Right lobe of liver (tissue), 6 donors: ENCODE data around the gene DAD1. TPM values are rescaled to one million over a fixed set of nuclear protein-coding genes. Genes with fewer than 3 reads are reported as not detected.
"Not testable (repeated sequence)": the region's sequence is repeated elsewhere in the genome, so short reads cannot be mapped to it uniquely, and the experiment has no call there.

Experiments
- ATAC-seq, 4 donors: fragments of 200-7000 bp; cut with Tn5 transposase; one replicate each; pipeline ENCODE4 v1.9.1; 2020; ENCODE audit warnings: mild to moderate bottlenecking in 4 of 4, moderate library complexity in 4 of 4
- DNase-seq, 3 donors: peaks; one replicate each; pipeline ENCODE4 v3.0.0-alpha.2; 2020
- H3K27ac ChIP-seq, 3 donors: fragments of 200-600 bp; one replicate each; pipeline ENCODE4 v1.8.0; 2022
- H3K27me3 ChIP-seq, 2 donors: fragments of 200-600 bp; one replicate each; pipeline ENCODE4 v1.8.0; 2022
- H3K36me3 ChIP-seq, 4 donors: fragments of 200-600 bp; sonication (generic) in 1 of 4; one replicate each; pipeline versions ENCODE4 v1.5.1 to v1.8.0; 2017 to 2022; ENCODE audit warnings: control low read depth in 1 of 4
- H3K4me1 ChIP-seq, 4 donors: fragments of 200-600 bp; sonication (generic) in 1 of 4; one replicate each; pipeline versions ENCODE4 v1.5.1 to v1.8.0; 2017 to 2022; ENCODE audit warnings: control low read depth in 1 of 4
- H3K4me3 ChIP-seq, 3 donors: fragments of 200-600 bp; one replicate each; pipeline ENCODE4 v1.8.0; 2022
- H3K9me3 ChIP-seq, 4 donors: fragments of 200-600 bp; sonication (generic) in 1 of 4; one replicate each; pipeline versions ENCODE4 v1.5.1 to v1.8.0; 2017 to 2022; ENCODE audit warnings: control low read depth in 1 of 4
- POLR2A ChIP-seq: fragments of 450-650 bp; IDR thresholded peaks from one replicate; pipeline ENCODE4 v1.6.1; 2017; ENCODE audit warnings: antibody characterized with exemption, mild to moderate bottlenecking
- WGBS: methylation state at CpG from one replicate; pipeline ENCODE4 v1.1.6; 2018; ENCODE audit warnings: low coverage, low lambda C conversion rate; ENCODE audit not compliant: insufficient coverage; ENCODE audit errors: missing lambda C conversion rate; 5-methylcytosine and 5-hydroxymethylcytosine counted together
- intact Hi-C, 2 donors: fragments of 100-400 bp; cut with DNase I; formaldehyde crosslinking; loops; one replicate each; pipeline versions ENCODE4 v1.11.2 to v1.14.1; 2022
- long read RNA-seq: library from polyadenylated mRNA; unstranded; transcript quantifications from one replicate; pipeline ENCODE4 v2.0.0, GENCODE V29; 2019
- total RNA-seq, 6 experiments: library from RNA; depleted of rRNA in 2 of 6; stranded (reverse); fragments of >200 nt in 2 of 6; fragmentation: NEBNext Ultra II Directional in 3 of 6; extraction: Animal tissue kit (Norgen Biotek cat#: 25700) in 3 of 6; gene quantifications; one replicate each; pipeline versions ENCODE4 v1.1.0 to v1.2.4, GENCODE V29; 2016 to 2023
- TF ChIP-seq, protein P1 (sequence below), 4 donors: fragments of 200-600 bp in 3 of 4; fragments of 450-650 bp in 1 of 4; IDR thresholded peaks; one replicate each; pipeline versions ENCODE4 v1.5.1 to v1.8.0; 2016 to 2022; ENCODE audit warnings: antibody characterized with exemption in 4 of 4, mild to moderate bottlenecking in 2 of 4
- donor health status: DM: no; HTN: yes; CAD: no.
- donor health status: DM: no; HTN: no; CAD: no.
- donor health status: DM: no; HTN: no; CAD: no.
- donor health status: DM: no; HTN: yes; CAD: no.
- donor health status: DM: no; HTN: yes; CAD: no.

DAD1 gene
- total RNA-seq, result 100 to 1,000 TPM; 107 to 249 (median 133) TPM
- long read RNA-seq, transcript DAD1-201 (3 exons, 731 nt), result major isoform, 66 of 69 reads
- long read RNA-seq, partial matches to known transcripts, result 1 of 69 reads
- long read RNA-seq, other reads (novel, unspliced or antisense), result 1 of 69 reads

- no peaks in the 10 kb centered on the region for H3K27me3 ChIP-seq
- peaks cover 0 to 3% (median 0%) of the 10 kb centered on the region in 4 donors for H3K36me3 ChIP-seq
- peak within 1 kb of the TSS; percentile 71 to 77 (median 75) for H3K4me3 ChIP-seq
- H3K4me1 ChIP-seq, result peaks cover 0 to 21% (median 3%) of the 10 kb centered on the region in 4 donors
- ATAC-seq (peak; percentile 98 to 99 (median 98)), DNase-seq (peak; percentile 98)
- WGBS, result 0% methylated on average over 16 of the region's 44 CpGs
- H3K27ac ChIP-seq, result peak within 1 kb of the TSS; percentile 61 to 72 (median 71)
- TF ChIP-seq, protein P1, sequence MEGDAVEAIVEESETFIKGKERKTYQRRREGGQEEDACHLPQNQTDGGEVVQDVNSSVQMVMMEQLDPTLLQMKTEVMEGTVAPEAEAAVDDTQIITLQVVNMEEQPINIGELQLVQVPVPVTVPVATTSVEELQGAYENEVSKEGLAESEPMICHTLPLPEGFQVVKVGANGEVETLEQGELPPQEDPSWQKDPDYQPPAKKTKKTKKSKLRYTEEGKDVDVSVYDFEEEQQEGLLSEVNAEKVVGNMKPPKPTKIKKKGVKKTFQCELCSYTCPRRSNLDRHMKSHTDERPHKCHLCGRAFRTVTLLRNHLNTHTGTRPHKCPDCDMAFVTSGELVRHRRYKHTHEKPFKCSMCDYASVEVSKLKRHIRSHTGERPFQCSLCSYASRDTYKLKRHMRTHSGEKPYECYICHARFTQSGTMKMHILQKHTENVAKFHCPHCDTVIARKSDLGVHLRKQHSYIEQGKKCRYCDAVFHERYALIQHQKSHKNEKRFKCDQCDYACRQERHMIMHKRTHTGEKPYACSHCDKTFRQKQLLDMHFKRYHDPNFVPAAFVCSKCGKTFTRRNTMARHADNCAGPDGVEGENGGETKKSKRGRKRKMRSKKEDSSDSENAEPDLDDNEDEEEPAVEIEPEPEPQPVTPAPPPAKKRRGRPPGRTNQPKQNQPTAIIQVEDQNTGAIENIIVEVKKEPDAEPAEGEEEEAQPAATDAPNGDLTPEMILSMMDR (IDR thresholded peaks at IDR 0.05), result no peak
- TF ChIP-seq POLR2A, result peak; percentile 85
- intact Hi-C loops, result no loop called here
- no peaks in the 10 kb centered on the region for H3K9me3 ChIP-seq
These were observed at the start of gene DAD1 for GRCh38 chr14:22589096-22589839. TSS of gene DAD1 (minus strand) at chr14:22589224. CDS start at chr14:22589157, 67 bp downstream.

DNA sequence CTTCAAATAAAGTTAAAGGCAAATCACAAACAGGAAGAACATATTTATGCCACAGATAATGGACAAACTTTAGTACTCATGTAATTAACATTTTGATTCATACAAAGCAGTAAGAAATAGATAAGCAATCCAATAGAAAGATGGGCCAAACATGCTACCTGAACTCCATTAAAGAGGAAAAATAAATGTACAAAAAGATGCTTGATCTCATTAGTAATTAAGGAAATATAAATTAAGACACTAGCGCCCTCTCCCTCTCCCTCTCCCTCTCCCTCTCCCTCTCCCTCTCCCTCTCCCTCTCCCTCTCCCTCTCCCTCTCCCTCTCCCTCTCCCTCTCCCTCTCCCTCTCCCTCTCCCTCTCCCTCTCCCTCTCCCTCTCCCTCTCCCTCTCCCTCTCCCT lies 47.0 kb upstream of the DAD1 start:
- H3K36me3 ChIP-seq, H3K4me1 ChIP-seq, H3K9me3 ChIP-seq, DNase-seq, H3K4me3 ChIP-seq, ATAC-seq, intact Hi-C loops, H3K27ac ChIP-seq, H3K27me3 ChIP-seq: not testable (repeated sequence)
- 50% methylated on average over 1 of the region's 1 CpG for WGBS

DNA sequence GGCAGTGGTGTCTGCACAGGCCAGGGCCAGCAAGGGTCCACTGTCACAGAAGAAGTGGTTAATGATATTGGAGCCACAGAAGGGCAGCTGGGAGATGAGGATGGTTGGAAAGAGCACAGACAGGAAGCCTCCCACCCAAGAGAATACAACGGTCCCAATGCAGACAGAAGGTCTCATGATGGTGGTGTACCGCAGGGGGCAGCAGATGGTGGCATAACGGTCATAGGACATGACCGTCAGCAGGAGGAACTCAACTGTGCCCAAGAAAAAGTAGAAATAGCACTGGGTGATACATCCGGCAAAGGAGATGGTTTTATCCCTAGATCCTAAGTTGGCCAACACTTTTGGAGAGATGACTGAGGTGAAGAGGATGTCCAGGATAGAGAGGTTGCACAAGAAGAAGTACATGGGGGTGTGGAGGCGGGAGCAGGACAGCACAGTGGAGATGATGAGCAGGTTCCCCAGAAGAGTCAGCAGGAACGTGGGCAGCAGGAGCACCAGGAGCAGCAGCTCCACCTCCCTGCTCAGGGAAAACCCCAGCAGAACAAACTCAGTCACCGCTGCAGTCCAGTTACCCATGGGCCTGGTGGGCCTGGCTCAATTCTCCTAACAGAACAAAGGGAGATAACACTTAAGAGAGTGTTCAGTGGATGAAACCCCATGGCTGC lies 45.3 kb upstream of the DAD1 start:
- no peak for DNase-seq
- no peak overlapping the region for H3K4me3 ChIP-seq
- no peaks in the 10 kb centered on the region for H3K9me3 ChIP-seq
- TF ChIP-seq, protein P1 (IDR thresholded peaks at IDR 0.05), result no peak
- TF ChIP-seq POLR2A, result no peak
- intact Hi-C loops, result no loop called here
- no peak for ATAC-seq
- H3K27me3 ChIP-seq, result no peaks in the 10 kb centered on the region
- 67% methylated on average over 4 of the region's 8 CpGs for WGBS
- no peaks in the 10 kb centered on the region for H3K36me3 ChIP-seq
- H3K27ac ChIP-seq, result no peak overlapping the region
- no peaks in the 10 kb centered on the region for H3K4me1 ChIP-seq

GRCh38 chr14:22630486-22630885 lies 41.5 kb upstream of the DAD1 start:
- 75% methylated on average over 2 of the region's 2 CpGs for WGBS
- ATAC-seq, result no peak

More at GRCh38 chr14:22630486-22630885, 41.5 kb upstream of the DAD1 start:
- Histone ChIP-seq H3K27ac (no peak overlapping the region), H3K9me3 (no peaks in the 10 kb centered on the region), H3K36me3 (no peaks in the 10 kb centered on the region), H3K27me3 (no peaks in the 10 kb centered on the region), H3K4me1 (no peaks in the 10 kb centered on the region), H3K4me3 (no peak overlapping the region)
- intact Hi-C loops, result no loop called here
- TF ChIP-seq POLR2A, result no peak
- TF ChIP-seq, protein P1 (IDR thresholded peaks at IDR 0.05), result no peak
- no peak for DNase-seq
